BLaER1 treated with 17β-estradiol and CSF1 and Interleukin-3, amounts not matched to agents 10 nM and 100 nM (cell line): ENCODE results near the gene PAGR1.

Experiments used
- H3K27ac ChIP-seq, 11 experiments: shearing (Covaris generic); formaldehyde crosslinking; 2 replicates each; pipeline ENCODE4 v1.8.1; 2022
- H3K27me3 ChIP-seq, 11 experiments: shearing (Covaris generic); formaldehyde crosslinking; 2 replicates each; pipeline ENCODE4 v1.8.1; 2022
- H3K36me3 ChIP-seq, 11 experiments: shearing (Covaris generic); formaldehyde crosslinking; 2 replicates each; pipeline ENCODE4 v1.8.1; 2022
- H3K4me1 ChIP-seq, 10 experiments: shearing (Covaris generic); formaldehyde crosslinking; 2 replicates each; pipeline ENCODE4 v1.8.1; 2022
- H3K4me2 ChIP-seq, 11 experiments: shearing (Covaris generic); formaldehyde crosslinking; 2 replicates each; pipeline ENCODE4 v1.8.1; 2022
- H3K4me3 ChIP-seq, 10 experiments: shearing (Covaris generic); formaldehyde crosslinking; 2 replicates each; pipeline ENCODE4 v1.8.1; 2022
- H3K9ac ChIP-seq, 11 experiments: shearing (Covaris generic); formaldehyde crosslinking; 2 replicates each; pipeline ENCODE4 v1.8.1; 2022
- H3K9me3 ChIP-seq, 11 experiments: shearing (Covaris generic); formaldehyde crosslinking; replicated peaks in 1 of 11; 2 replicates each; pipeline ENCODE4 v1.8.1; 2022
- H4K20me1 ChIP-seq, 11 experiments: shearing (Covaris generic); formaldehyde crosslinking; 2 replicates each; pipeline ENCODE4 v1.8.1; 2022
- Cebpa-rat ChIP-seq, 11 experiments: shearing (Covaris generic); IDR thresholded peaks; 2 replicates each; pipeline ENCODE4 v1.8.1; 2022

PAGR1 gene

GRCh38 chr16:29845656-29846055 is 29.7 kb downstream of the PAGR1 start:
- Histone ChIP-seq H3K27ac (no peak overlapping the region), H3K4me1 (peaks cover 0 to 13% (median 0%) of the 10 kb centered on the region in 10 experiments; a peak in 5 of 20 replicates), H3K4me2 (no peak overlapping the region), H3K4me3 (no peak overlapping the region), H3K9ac (no peak overlapping the region), H3K27me3 (no peaks in the 10 kb centered on the region), H3K9me3 (no peaks in the 10 kb centered on the region), H4K20me1 (peaks cover 0 to 37% (median 0%) of the 10 kb centered on the region in 11 experiments; a peak in 6 of 22 replicates), H3K36me3 (peaks cover 0 to 70% (median 8%) of the 10 kb centered on the region in 11 experiments; a peak in 14 of 22 replicates)
- TF ChIP-seq Cebpa-rat (IDR thresholded peaks at IDR 0.05), result no peak

DNA sequence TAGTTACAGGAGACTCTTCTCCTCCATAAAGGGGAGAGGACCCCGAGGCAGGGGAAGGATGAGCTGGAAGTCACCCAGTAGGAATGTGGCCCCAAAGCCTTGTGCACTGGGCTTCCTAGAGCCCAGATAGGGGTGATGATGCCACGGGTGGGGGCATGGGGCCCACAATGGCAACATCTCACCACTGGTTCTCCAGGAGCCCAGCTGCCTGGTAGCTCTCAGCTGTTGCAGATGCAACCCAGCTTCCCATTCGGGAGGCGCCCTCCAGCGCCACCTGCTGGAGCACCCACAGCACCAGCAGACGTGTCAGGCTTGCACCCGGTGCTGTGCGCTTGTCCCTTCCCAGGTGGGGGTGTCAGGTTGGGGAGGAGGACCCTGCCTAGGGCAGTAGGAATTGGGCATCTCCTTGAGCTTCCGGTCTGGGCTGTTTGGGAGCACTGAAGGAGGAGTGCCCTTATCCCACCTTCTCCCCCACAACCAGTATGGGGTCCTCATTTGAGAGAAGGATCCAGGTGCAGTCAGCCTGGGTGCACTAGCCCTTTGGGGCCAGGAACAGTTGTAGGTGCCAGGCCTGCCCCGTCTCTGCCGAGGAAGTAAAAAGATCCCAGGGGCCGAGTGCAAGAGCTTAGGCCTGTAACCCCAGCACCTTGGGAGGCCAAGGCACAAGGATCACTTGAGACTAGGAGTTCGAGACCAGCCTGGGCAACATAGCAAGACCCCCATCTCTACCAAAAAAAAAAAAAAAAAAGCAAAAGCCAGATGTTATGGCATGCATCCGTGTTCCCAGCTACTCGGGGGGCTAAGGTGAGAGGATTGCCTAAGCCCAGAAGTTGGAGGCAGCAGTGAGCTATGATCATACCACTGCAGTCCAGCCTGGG is 32.7 kb downstream of the PAGR1 start:
- Histone ChIP-seq H3K27me3 (no peaks in the 10 kb centered on the region), H3K4me3 (no peak overlapping the region), H3K9ac (no peak overlapping the region), H4K20me1 (peaks cover 0 to 27% (median 0%) of the 10 kb centered on the region in 11 experiments; a peak in 6 of 22 replicates), H3K36me3 (peaks cover 0 to 47% (median 8%) of the 10 kb centered on the region in 11 experiments; a peak in 14 of 22 replicates), H3K9me3 (no peaks in the 10 kb centered on the region), H3K27ac (no peak overlapping the region), H3K4me1 (peaks cover 0 to 13% (median 8%) of the 10 kb centered on the region in 10 experiments; a peak in 8 of 20 replicates), H3K4me2 (peak overlapping the region in 3 of 11 experiments; percentile 1 to 20 (median 12); a peak in 1 of 22 replicates)
- TF ChIP-seq Cebpa-rat (IDR thresholded peaks at IDR 0.05), result no peak

- no peaks in the 10 kb centered on the region for H3K27me3 ChIP-seq
- peaks cover 0 to 38% (median 8%) of the 10 kb centered on the region in 11 experiments; a peak in 14 of 22 replicates for H3K36me3 ChIP-seq
- peak overlapping the region in 3 of 11 experiments; percentile 1 to 20 (median 12); a peak in 1 of 22 replicates for H3K4me2 ChIP-seq
- no peak overlapping the region for H3K9ac ChIP-seq
- TF ChIP-seq Cebpa-rat (IDR thresholded peaks at IDR 0.05), result no peak
- no peak overlapping the region for H3K4me3 ChIP-seq
- H3K4me1 ChIP-seq, result peaks cover 0 to 13% (median 8%) of the 10 kb centered on the region in 10 experiments; a peak in 8 of 20 replicates
- peaks cover 0 to 27% (median 0%) of the 10 kb centered on the region in 11 experiments; a peak in 6 of 22 replicates for H4K20me1 ChIP-seq
- no peaks in the 10 kb centered on the region for H3K9me3 ChIP-seq
- H3K27ac ChIP-seq, result no peak overlapping the region
These were observed 33.6 kb downstream of the PAGR1 start for GRCh38 chr16:29849505-29849904.

DNA sequence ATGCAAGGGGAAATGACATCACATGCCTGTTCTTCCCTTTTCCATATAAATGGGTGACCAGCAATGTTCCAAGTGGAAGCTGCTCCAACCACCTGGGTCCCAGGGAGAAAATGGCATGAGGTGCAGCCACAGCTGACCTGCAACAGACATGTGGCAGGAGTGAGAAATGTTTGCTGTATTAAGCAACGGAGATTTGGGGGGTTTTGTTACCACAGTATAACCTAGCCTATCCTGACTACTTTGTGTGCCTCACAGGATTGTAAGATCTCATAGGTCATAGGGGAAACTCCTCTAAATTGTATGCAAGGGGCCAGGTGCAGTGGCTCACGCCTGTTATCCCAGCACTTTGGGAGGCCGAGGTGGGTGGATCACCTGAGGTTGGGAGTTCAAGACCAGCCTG is 35.0 kb downstream of the PAGR1 start:
- H3K27me3 ChIP-seq, result no peaks in the 10 kb centered on the region
- H3K27ac ChIP-seq, result no peak overlapping the region
- H4K20me1 ChIP-seq, result peaks cover 0 to 18% (median 0%) of the 10 kb centered on the region in 11 experiments; a peak in 4 of 22 replicates
- peaks cover 0 to 23% (median 8%) of the 10 kb centered on the region in 11 experiments; a peak in 14 of 22 replicates for H3K36me3 ChIP-seq
- peaks cover 0 to 17% (median 8%) of the 10 kb centered on the region in 10 experiments; a peak in 11 of 20 replicates for H3K4me1 ChIP-seq
- H3K4me3 ChIP-seq, result no peak overlapping the region
- H3K4me2 ChIP-seq, result no peak overlapping the region
- H3K9me3 ChIP-seq, result no peaks in the 10 kb centered on the region
- TF ChIP-seq Cebpa-rat (IDR thresholded peaks at IDR 0.05), result no peak
- H3K9ac ChIP-seq, result no peak overlapping the region

DNA sequence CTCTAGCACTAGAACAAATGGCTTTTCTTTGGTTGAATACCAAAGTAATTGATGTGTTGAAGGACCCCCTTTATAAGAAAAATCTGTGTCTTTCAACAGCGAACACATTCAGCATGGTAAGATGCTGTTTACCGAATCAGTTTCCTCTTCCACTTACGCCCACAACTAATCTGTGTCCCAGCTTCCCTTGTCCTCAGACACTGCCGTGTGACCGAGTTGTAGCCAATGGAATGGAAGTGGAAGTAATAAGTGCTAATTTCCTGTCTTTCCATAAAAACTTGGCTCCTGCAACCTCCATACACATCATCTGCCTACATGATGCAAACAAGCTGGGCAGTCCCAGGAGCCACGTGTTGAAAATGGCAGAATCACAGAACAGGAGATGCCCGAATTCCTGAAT is 36.7 kb downstream of the PAGR1 start:
- Histone ChIP-seq H3K27me3 (no peaks in the 10 kb centered on the region), H3K27ac (no peak overlapping the region), H3K4me2 (peak overlapping the region in 2 of 11 experiments; percentile 35 to 39; a peak in 3 of 22 replicates), H4K20me1 (peaks cover 0 to 12% (median 0%) of the 10 kb centered on the region in 11 experiments; a peak in 2 of 22 replicates), H3K9me3 (no peaks in the 10 kb centered on the region), H3K4me3 (no peak overlapping the region), H3K36me3 (peaks cover 0 to 7% (median 2%) of the 10 kb centered on the region in 11 experiments; a peak in 12 of 22 replicates), H3K9ac (no peak overlapping the region), H3K4me1 (peaks cover 7 to 33% (median 13%) of the 10 kb centered on the region in 10 experiments; a peak in 16 of 20 replicates)
- TF ChIP-seq Cebpa-rat (IDR thresholded peaks at IDR 0.05), result no peak

GRCh38 chr16:29854520-29855100 is 38.7 kb downstream of the PAGR1 start:
- no peak overlapping the region for H3K9ac ChIP-seq
- no peaks in the 10 kb centered on the region for H3K9me3 ChIP-seq
- peaks cover 0 to 13% (median 0%) of the 10 kb centered on the region in 11 experiments; a peak in 4 of 22 replicates for H4K20me1 ChIP-seq
- no peak overlapping the region for H3K4me3 ChIP-seq
- no peak overlapping the region for H3K4me2 ChIP-seq
- H3K4me1 ChIP-seq, result peaks cover 4 to 21% (median 15%) of the 10 kb centered on the region in 10 experiments; a peak in 15 of 20 replicates
- no peaks in the 10 kb centered on the region for H3K27me3 ChIP-seq
- no peak overlapping the region for H3K27ac ChIP-seq
- no peak for TF ChIP-seq Cebpa-rat (IDR thresholded peaks at IDR 0.05)
- peaks cover 14 to 24% (median 17%) of the 10 kb centered on the region in 11 experiments for H3K36me3 ChIP-seq

DNA sequence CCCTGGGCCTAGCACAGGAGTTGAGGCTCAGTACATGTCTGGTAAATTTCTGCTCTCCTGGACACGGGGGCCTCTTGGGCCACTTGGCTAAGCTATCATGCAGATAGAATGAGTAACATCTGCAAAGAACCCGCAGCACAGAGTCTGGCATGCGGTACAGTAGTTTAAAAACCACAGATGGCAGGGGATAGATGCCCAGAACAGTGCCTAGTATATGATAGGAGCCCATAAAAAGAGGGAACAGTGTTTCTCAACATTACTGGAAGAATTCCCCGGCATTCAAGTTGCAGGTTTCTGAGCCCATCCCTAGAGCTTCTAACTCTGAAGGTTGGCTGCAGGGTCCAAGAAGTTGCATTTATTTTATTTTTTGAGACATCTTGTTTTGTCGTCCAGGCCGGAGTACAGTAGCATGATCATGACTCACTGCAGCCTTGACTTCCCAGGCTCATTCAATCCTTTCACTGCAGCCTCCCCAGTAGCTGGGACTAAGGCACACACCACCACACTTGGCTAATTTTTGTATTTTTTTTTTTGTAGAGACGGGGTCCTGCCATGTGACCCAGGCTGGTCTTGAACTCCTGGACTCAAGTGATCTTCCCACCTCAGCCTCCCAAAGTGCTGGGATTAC is 41.3 kb downstream of the PAGR1 start:
- Histone ChIP-seq H3K27ac (no peak overlapping the region; a peak in 1 of 22 replicates), H3K9me3 (no peaks in the 10 kb centered on the region), H4K20me1 (peaks cover 0 to 33% (median 10%) of the 10 kb centered on the region in 11 experiments; a peak in 7 of 22 replicates), H3K4me1 (peaks cover 20 to 38% (median 29%) of the 10 kb centered on the region in 10 experiments), H3K4me3 (no peak overlapping the region), H3K4me2 (peak overlapping the region in 5 of 11 experiments; percentile 13 to 56 (median 35); a peak in 9 of 22 replicates), H3K27me3 (no peaks in the 10 kb centered on the region), H3K36me3 (peaks cover 31 to 42% (median 36%) of the 10 kb centered on the region in 11 experiments), H3K9ac (no peak overlapping the region)
- TF ChIP-seq Cebpa-rat (IDR thresholded peaks at IDR 0.05), result no peak

DNA sequence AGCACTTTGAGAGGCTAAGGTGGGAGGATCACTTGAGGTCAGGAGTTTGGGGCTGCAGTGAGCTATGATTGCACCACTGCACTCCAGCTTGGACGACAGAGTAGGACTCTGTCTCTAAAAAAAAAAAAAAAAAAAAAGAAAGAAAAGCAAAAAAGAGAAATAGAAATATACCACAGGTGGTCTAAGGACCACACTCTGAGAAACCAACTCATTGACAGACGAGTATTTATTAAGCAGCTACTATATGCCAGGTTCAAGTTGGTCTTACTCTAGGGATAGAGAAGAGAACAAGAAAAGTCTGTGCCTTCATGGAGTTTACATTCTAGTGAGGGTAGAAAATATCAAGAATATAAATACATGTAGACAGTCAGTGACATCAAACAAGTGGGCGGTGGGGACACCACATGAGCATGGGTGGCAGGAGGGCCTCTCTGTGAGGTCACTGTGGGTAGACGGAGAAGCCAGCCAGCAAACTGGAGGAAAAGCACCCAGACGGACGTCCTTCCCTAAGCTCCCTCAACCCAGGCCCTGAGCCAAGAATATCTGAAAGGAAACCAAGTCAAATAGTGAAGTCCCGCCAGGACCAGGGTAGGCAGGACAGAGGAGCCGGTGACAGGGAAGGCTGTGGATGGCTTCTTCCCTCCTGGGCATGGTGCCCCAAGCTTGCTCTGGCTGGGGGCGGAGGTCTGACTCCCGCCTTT is 42.3 kb downstream of the PAGR1 start:
- Histone ChIP-seq H3K27me3 (no peaks in the 10 kb centered on the region), H3K9ac (no peak overlapping the region), H3K9me3 (no peaks in the 10 kb centered on the region), H3K4me2 (no peak overlapping the region), H3K4me3 (no peak overlapping the region), H3K4me1 (peaks cover 14 to 40% (median 30%) of the 10 kb centered on the region in 10 experiments), H3K27ac (no peak overlapping the region), H3K36me3 (peaks cover 31 to 42% (median 36%) of the 10 kb centered on the region in 11 experiments), H4K20me1 (peaks cover 0 to 35% (median 10%) of the 10 kb centered on the region in 11 experiments; a peak in 7 of 22 replicates)
- no peak for TF ChIP-seq Cebpa-rat (IDR thresholded peaks at IDR 0.05)
